ENCODE results near the gene STX11.

Gene STX11

GRCh38 chr6:144231721-144232120, 81.4 kb downstream of the STX11 start:
- H3K4me3 ChIP-seq (replicated peaks; ENCODE audit: insufficient read depth, low read length) = no peak overlapping the region
- H3K27ac ChIP-seq (replicated peaks) = no peak overlapping the region
- no peaks in the 10 kb centered on the region for H3K27me3 ChIP-seq (ENCODE audit: insufficient read depth, poor library complexity, severe bottlenecking)
- DNase-seq (ENCODE audit: low read depth in 1 of 2, low spot score in 1 of 2) = no peak
- TF ChIP-seq CTCF (IDR thresholded peaks at IDR 0.05; ENCODE audit: insufficient read depth, low read length) = no peak
- no peak for TF ChIP-seq SPI1 (IDR thresholded peaks at IDR 0.05; ENCODE audit: borderline replicate concordance, low read depth)
- no peak for TF ChIP-seq REST (IDR thresholded peaks at IDR 0.05; ENCODE audit: insufficient replicate concordance, low read depth)
- TF ChIP-seq POLR2AphosphoS5 (IDR thresholded peaks at IDR 0.05; ENCODE audit: low read depth) = no peak
- no peak for TF ChIP-seq GABPA (IDR thresholded peaks at IDR 0.05; ENCODE audit: low read depth)

- TF ChIP-seq SPI1 (IDR thresholded peaks at IDR 0.05; ENCODE audit: borderline replicate concordance, low read depth) = no peak
- H3K4me3 ChIP-seq (replicated peaks; ENCODE audit: insufficient read depth, low read length) = no peak overlapping the region
- no peaks in the 10 kb centered on the region for H3K27me3 ChIP-seq (ENCODE audit: insufficient read depth, poor library complexity, severe bottlenecking)
- no peak overlapping the region for H3K27ac ChIP-seq (replicated peaks)
- no peak for DNase-seq (ENCODE audit: low read depth in 1 of 2, low spot score in 1 of 2)
These were observed 82.0 kb downstream of the STX11 start for GRCh38 chr6:144232176-144232831.

- Histone ChIP-seq H3K27me3 (ENCODE audit: insufficient read depth, poor library complexity, severe bottlenecking) (no peaks in the 10 kb centered on the region), H3K4me3 (replicated peaks; ENCODE audit: insufficient read depth, low read length) (no peak overlapping the region), H3K27ac (replicated peaks) (no peak overlapping the region)
- TF ChIP-seq GABPA (IDR thresholded peaks at IDR 0.05; ENCODE audit: low read depth) (no peak), REST (IDR thresholded peaks at IDR 0.05; ENCODE audit: insufficient replicate concordance, low read depth) (no peak), SPI1 (IDR thresholded peaks at IDR 0.05; ENCODE audit: borderline replicate concordance, low read depth) (no peak), POLR2AphosphoS5 (IDR thresholded peaks at IDR 0.05; ENCODE audit: low read depth) (no peak), CTCF (IDR thresholded peaks at IDR 0.05; ENCODE audit: insufficient read depth, low read length) (no peak)
- DNase-seq (ENCODE audit: low read depth in 1 of 2, low spot score in 1 of 2) = no peak
These were observed 82.5 kb downstream of the STX11 start for GRCh38 chr6:144232832-144233230.

GRCh38 chr6:144234399-144234798, 84.1 kb downstream of the STX11 start:
- no peak overlapping the region for H3K27ac ChIP-seq (replicated peaks)
- DNase-seq (ENCODE audit: low read depth in 1 of 2, low spot score in 1 of 2) = no peak
- no peak for TF ChIP-seq POLR2AphosphoS5 (IDR thresholded peaks at IDR 0.05; ENCODE audit: low read depth)
- TF ChIP-seq SPI1 (IDR thresholded peaks at IDR 0.05; ENCODE audit: borderline replicate concordance, low read depth) = no peak
- no peak for TF ChIP-seq CTCF (IDR thresholded peaks at IDR 0.05; ENCODE audit: insufficient read depth, low read length)
- no peak for TF ChIP-seq REST (IDR thresholded peaks at IDR 0.05; ENCODE audit: insufficient replicate concordance, low read depth)
- TF ChIP-seq GABPA (IDR thresholded peaks at IDR 0.05; ENCODE audit: low read depth) = no peak
- no peak overlapping the region for H3K4me3 ChIP-seq (replicated peaks; ENCODE audit: insufficient read depth, low read length)
- H3K27me3 ChIP-seq (ENCODE audit: insufficient read depth, poor library complexity, severe bottlenecking) = no peaks in the 10 kb centered on the region

Measured in HL-60 (cell line).